PC-3 (cell line): Measurements from ENCODE around the gene RPL37. TPM values are rescaled to one million over a fixed set of nuclear protein-coding genes. Genes with fewer than 3 reads are reported as not detected.

Source experiments
- ATAC-seq: fragments of 200-7000 bp; cut with Tn5 transposase; 2 replicates; pipeline ENCODE4 v1.9.1; 2020; ENCODE audit warnings: mild to moderate bottlenecking, moderate library complexity
- BruUV-seq: library from RNA; stranded (reverse); fragments of 400-500 nt; replicated peaks from 2 replicates; lab custom pipeline; 2021; lab: Mats Ljungman, UMichigan
- CTCF ChIA-PET: fragments of 300-600 bp; sonication (Branson Sonifier 250); formaldehyde crosslinking; loops from one replicate; lab custom pipeline; 2022; ENCODE audit warnings: antibody characterized with exemption; lab: Charles Lee
- POLR2A ChIA-PET: fragments of 300-600 bp; sonication (Branson Sonifier 250); formaldehyde crosslinking; loops from one replicate; lab custom pipeline; 2022; ENCODE audit warnings: antibody characterized with exemption; ENCODE audit not compliant: unreplicated experiment; lab: Charles Lee
- DNase-seq: peaks from one replicate; pipeline ENCODE4 v3.0.0-alpha.2; 2015
- H2AFZ ChIP-seq: fragments of 300-600 bp; sonication (generic); 2 replicates; pipeline ENCODE4 v1.6.0; 2016; ENCODE audit warnings: antibody characterized with exemption, low read length
- H3F3A ChIP-seq: fragments of 300-600 bp; sonication (generic); one replicate; pipeline ENCODE4 v1.6.0; 2017; ENCODE audit warnings: antibody characterized with exemption, low read length, control low read depth, mild to moderate bottlenecking; ENCODE audit not compliant: unreplicated experiment
- H3K27ac ChIP-seq: fragments of 300-600 bp; sonication (generic); 2 replicates; pipeline ENCODE4 v1.5.1; 2016; ENCODE audit warnings: mild to moderate bottlenecking, low read length
- H3K27me3 ChIP-seq: fragments of 300-600 bp; sonication (generic); 2 replicates; pipeline ENCODE4 v1.6.1; 2016; ENCODE audit warnings: low read length, mixed read lengths
- H3K36me3 ChIP-seq: fragments of 300-600 bp; sonication (generic); 2 replicates; pipeline ENCODE4 v1.6.1; 2016; ENCODE audit warnings: low read depth, mixed run types, low read length, mixed read lengths
- H3K4me1 ChIP-seq: fragments of 300-600 bp; sonication (generic); 2 replicates; pipeline ENCODE4 v1.5.1; 2016; ENCODE audit warnings: low read length; ENCODE audit not compliant: insufficient read depth
- H3K4me2 ChIP-seq: fragments of 300-600 bp; sonication (generic); 2 replicates; pipeline ENCODE4 v1.6.0; 2016; ENCODE audit warnings: low read length
- H3K4me3 ChIP-seq: fragments of 300-600 bp; sonication (generic); 2 replicates; pipeline ENCODE4 v1.5.1; 2016; ENCODE audit warnings: mild to moderate bottlenecking, low read length, mixed read lengths
- H3K79me2 ChIP-seq: fragments of 300-600 bp; sonication (generic); 2 replicates; pipeline ENCODE4 v1.6.1; 2017; ENCODE audit warnings: low read length, mixed read lengths
- H3K9ac ChIP-seq: fragments of 300-600 bp; sonication (generic); 2 replicates; pipeline ENCODE4 v1.6.0; 2016; ENCODE audit warnings: mild to moderate bottlenecking, low read length
- H3K9me2 ChIP-seq: fragments of 300-600 bp; sonication (generic); replicated peaks from 2 replicates; pipeline ENCODE4 v1.6.1; 2016; ENCODE audit warnings: mixed run types, low read length, mixed read lengths
- H3K9me3 ChIP-seq: fragments of 300-600 bp; sonication (generic); 2 replicates; pipeline ENCODE4 v1.6.1; 2016; ENCODE audit warnings: low read length, mixed read lengths
- H4K20me1 ChIP-seq: fragments of 300-600 bp; sonication (generic); 2 replicates; pipeline ENCODE4 v1.6.1; 2016; ENCODE audit warnings: low read length, mixed read lengths
- EZH2 ChIP-seq: fragments of 300-600 bp; sonication (generic); IDR thresholded peaks from one replicate; pipeline ENCODE4 v1.6.1; 2017; ENCODE audit warnings: antibody characterized with exemption, mild to moderate bottlenecking, low read length; ENCODE audit not compliant: unreplicated experiment
- EZH2phosphoT487 ChIP-seq: fragments of 300-600 bp; sonication (generic); IDR thresholded peaks from 2 replicates; pipeline ENCODE4 v1.6.1; 2018; ENCODE audit warnings: mild to moderate bottlenecking, antibody characterized with exemption, low read length, borderline replicate concordance
- intact Hi-C: fragments of 100-400 bp; cut with micrococcal nuclease; formaldehyde crosslinking; loops from 2 replicates; pipeline ENCODE4 v1.9.0; 2023
- total RNA-seq: library from RNA; depleted of rRNA; stranded (reverse); fragments of >200 nt; gene quantifications from 2 replicates; pipeline ENCODE4 v1.2.3, GENCODE V29; 2014
- TF ChIP-seq, protein P1 (sequence below): fragments of 300-600 bp; sonication (generic); conservative IDR thresholded peaks from 2 replicates; pipeline ENCODE4 v1.5.1; 2017; ENCODE audit warnings: antibody characterized with exemption, low read depth, mild to moderate bottlenecking, low read length

RPL37 gene
- total RNA-seq, 1 experiment from 2014 or later = 2,823 TPM

DNA sequence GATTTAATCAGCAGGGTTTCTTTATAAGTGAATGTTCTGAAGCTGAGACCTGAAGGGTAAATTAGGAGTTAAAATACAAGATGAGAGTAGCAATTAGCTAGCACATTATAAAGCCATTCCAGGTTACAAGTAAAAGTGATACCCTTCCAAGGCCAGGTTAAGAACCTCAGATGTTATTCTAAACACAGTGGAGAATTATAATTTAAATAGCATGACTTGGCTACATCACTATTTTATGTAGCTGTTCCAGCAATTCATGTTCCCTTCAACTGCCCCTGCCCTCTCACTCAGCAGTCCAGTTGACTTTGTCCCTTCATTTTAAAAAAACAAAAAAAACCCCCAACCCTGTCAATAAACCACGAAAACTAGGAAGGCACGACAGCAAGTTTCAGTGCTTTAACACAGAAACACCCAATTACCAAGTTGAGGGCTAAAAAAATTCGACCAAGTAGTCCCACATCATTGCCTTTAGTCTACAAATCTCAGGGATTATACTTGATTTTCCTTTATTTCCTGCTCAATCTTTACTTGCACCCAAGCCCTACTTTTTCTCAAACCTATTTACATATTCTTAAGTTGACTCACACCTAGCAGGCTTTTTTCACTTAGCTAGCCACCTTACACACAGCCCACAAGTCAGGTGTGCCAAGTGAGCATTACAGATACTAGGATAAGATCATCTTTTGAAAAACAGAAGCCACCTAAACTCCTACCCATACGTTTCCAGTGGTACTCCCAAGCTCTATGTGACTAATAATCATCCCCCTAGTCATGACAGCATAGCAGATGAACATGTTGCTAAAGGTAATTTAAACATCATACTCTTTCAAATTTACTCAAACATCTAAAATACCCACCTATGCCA, 3.4 kb downstream of the RPL37 start:
- H3K27ac ChIP-seq = no peak overlapping the region
- CTCF ChIA-PET = interaction anchor here (0.6 kb wide), 1 partner anchor 34 kb away, joined by 7 read pairs; the partner anchor contains the start of gene PRKAA1
- peak overlapping the region; percentile 87; the same call in 1 of the 2 replicates for H3K4me3 ChIP-seq
- no peak overlapping the region for H3K9ac ChIP-seq
- H2AFZ ChIP-seq = no peak overlapping the region
- no peaks in the 10 kb centered on the region for H3K27me3 ChIP-seq
- H3K4me2 ChIP-seq = peak overlapping the region; percentile 89; the same call in 1 of the 2 replicates
- intact Hi-C loops = no loop called here
- ATAC-seq (no peak), DNase-seq (no peak)
- H3K9me2 ChIP-seq = no peaks in the 10 kb centered on the region
- peaks cover 28% of the 10 kb centered on the region for H3K4me1 ChIP-seq
- POLR2A ChIA-PET = interaction anchor here (0.6 to 0.8 kb wide), 2 partner anchors 25 to 386 kb away, joined by 4 to 5 read pairs; no protein-coding TSS in a partner anchor
- H3K79me2 ChIP-seq = peaks cover 46% of the 10 kb centered on the region
- peaks cover 79% of the 10 kb centered on the region for H3K36me3 ChIP-seq
- peaks cover 75% of the 10 kb centered on the region for H4K20me1 ChIP-seq
- H3K9me3 ChIP-seq = no peaks in the 10 kb centered on the region
- no peak for TF ChIP-seq EZH2phosphoT487
- TF ChIP-seq, protein P1, sequence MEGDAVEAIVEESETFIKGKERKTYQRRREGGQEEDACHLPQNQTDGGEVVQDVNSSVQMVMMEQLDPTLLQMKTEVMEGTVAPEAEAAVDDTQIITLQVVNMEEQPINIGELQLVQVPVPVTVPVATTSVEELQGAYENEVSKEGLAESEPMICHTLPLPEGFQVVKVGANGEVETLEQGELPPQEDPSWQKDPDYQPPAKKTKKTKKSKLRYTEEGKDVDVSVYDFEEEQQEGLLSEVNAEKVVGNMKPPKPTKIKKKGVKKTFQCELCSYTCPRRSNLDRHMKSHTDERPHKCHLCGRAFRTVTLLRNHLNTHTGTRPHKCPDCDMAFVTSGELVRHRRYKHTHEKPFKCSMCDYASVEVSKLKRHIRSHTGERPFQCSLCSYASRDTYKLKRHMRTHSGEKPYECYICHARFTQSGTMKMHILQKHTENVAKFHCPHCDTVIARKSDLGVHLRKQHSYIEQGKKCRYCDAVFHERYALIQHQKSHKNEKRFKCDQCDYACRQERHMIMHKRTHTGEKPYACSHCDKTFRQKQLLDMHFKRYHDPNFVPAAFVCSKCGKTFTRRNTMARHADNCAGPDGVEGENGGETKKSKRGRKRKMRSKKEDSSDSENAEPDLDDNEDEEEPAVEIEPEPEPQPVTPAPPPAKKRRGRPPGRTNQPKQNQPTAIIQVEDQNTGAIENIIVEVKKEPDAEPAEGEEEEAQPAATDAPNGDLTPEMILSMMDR = no peak
- no peak for TF ChIP-seq EZH2
- no TSS peak for BruUV-seq
- H3F3A ChIP-seq = peaks cover 31% of the 10 kb centered on the region

DNA sequence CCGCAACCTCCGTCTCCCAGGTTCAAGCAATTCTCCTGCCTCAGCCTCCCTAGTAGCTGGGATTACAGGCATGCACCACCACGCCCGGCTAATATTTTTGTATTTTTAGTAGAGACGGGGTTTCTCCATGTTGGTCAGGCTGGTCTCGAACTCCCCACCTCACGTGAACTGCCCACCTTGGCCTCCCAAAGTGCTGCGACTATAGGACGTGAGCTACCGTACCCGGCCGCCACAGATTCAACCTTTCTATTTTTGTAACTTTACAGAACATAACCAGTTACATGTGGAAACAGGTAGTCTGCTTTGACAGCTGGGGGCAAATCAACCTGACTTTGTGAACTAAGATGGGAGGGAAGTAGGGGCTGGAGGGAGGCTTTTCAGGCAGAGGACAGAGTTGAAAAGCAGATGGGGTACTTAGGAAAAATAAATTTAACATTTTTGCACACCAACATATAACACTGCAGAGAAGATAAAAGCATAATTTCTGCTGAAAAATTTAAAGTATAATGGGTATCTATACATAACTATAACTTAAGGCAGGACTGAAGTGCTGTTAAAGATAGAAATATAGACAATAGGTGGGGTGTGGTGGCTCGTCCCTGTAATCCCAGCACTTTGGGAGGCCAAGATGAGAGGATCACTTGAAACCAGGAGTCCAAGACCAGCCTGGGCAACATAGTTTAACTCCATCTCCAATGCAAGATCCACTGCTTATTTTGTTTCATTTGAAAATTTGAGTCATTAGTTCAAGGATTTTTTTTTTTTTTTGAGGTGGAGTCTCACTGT, 5.1 kb downstream of the RPL37 start:
- no peak overlapping the region for H3K4me3 ChIP-seq
- H3K27ac ChIP-seq = no peak overlapping the region
- intact Hi-C loops = no loop called here
- ATAC-seq (no peak), DNase-seq (no peak)
- no peaks in the 10 kb centered on the region for H3K9me2 ChIP-seq
- CTCF ChIA-PET = no interaction called here
- H2AFZ ChIP-seq = no peak overlapping the region
- peaks cover 39% of the 10 kb centered on the region for H3F3A ChIP-seq
- peaks cover 82% of the 10 kb centered on the region for H3K36me3 ChIP-seq
- H3K79me2 ChIP-seq = peaks cover 44% of the 10 kb centered on the region
- no peak overlapping the region for H3K9ac ChIP-seq
- H3K4me2 ChIP-seq = no peak overlapping the region
- H3K4me1 ChIP-seq = peaks cover 21% of the 10 kb centered on the region
- BruUV-seq = no TSS peak
- POLR2A ChIA-PET = interaction anchor here (0.6 kb wide), 1 partner anchor 204 kb away, joined by 6 read pairs; no protein-coding TSS in a partner anchor
- H3K27me3 ChIP-seq = no peaks in the 10 kb centered on the region
- H4K20me1 ChIP-seq = peaks cover 78% of the 10 kb centered on the region
- no peaks in the 10 kb centered on the region for H3K9me3 ChIP-seq
- TF ChIP-seq EZH2 = no peak
